HT-29 (cell line): ENCODE results near the gene RNF145. TPM values are rescaled to one million over a fixed set of nuclear protein-coding genes. Genes with fewer than 3 reads are reported as not detected.
"Not testable (repeated sequence)": the region's sequence is repeated elsewhere in the genome, so short reads cannot be mapped to it uniquely, and the experiment has no call there.

Source experiments
- DNase-seq: peaks from one replicate; pipeline ENCODE4 v3.0.0-alpha.2; 2015; ENCODE audit warnings: low spot score
- total RNA-seq: library from RNA; depleted of rRNA; stranded (reverse); fragments of >200 nt; shearing (Covaris generic); gene quantifications from 2 replicates; pipeline ENCODE4 v1.2.3, GENCODE V29; 2014

The RNF145 gene
- total RNA-seq, 1 experiment from 2014 or later, result 14.3 TPM

DNA sequence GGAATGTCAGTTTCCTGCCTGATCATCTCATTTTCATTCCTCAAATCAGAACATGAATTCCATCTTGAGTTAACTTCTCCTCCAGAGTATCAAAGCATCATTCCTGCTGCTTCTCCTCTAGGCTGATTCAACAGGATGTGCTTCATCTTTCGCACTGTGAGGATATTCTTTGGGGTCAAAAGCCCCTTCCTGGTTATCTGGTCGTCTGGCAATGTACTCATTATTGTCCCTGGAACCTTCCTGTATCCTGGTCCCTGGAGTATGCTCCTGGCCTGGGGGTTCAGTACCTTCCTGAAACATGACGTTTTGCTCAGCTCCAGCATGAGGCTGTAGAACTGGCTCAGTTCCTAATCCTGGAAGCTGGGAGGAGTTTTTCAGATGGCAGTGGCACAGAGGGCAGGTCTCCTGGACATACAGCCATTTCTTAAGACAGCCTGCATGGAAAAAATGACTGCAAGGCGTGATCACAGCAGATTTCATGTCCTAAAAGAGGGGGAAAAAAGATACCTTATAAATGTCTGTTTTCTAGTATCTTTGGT is 50.7 kb downstream of the RNF145 start:
- not testable (repeated sequence) for DNase-seq

DNA sequence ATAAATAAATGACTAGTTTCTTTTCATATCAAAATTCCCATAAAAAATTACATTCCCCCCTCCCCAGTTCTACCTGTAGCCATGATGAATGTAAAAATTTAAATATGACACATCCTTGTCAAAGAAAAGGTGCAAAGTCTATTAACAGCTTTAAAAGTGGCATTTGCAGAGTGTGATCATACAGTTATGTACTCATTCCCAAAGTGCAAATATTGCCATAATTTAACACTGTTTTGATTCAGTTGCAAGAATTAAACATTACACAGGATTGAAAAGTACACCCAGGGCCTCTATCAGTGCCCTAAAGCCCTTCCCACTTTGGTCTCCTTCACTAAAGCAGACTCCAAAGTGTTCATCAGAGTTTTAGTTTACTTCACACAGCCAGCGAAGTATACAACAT is 51.8 kb downstream of the RNF145 start:
- DNase-seq, result no peak

DNA sequence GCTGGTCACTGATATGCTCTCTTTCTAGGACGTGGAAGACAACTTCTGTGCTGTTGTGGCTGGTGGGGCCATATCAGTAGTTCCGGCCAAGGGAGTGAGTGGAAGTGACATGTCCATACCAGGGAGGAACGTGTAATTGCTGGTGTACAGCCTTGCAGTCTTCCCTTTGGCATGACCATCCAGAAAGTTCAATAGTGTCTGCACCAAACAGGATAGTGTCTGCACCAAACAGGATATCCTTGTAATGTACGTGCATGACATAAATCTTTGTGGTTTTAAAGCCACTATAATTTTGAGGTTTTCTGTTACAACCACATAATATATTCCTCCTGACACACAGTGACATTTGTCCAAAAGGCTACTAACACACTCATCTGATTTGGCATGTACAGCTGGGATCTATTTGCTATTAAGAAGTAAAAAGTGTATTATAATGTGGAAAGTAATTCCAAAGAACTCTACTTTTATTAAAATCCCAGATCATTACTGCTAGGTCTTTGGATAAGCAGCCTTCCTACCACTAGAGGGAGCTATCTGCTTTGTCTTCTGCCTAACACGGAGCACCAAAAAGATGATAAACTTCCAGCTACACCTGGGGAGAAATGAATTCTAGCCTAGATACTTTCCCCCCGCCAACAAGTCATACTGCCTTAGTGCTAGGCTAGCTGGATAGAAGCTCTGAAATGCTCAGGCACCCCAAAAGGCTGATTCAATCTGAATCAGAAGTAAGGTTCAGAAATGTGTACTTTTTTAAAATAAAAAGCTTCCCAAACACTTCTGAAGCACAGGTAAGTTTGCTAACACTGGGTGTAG is 52.7 kb downstream of the RNF145 start:
- DNase-seq, result peak; percentile 80

DNA sequence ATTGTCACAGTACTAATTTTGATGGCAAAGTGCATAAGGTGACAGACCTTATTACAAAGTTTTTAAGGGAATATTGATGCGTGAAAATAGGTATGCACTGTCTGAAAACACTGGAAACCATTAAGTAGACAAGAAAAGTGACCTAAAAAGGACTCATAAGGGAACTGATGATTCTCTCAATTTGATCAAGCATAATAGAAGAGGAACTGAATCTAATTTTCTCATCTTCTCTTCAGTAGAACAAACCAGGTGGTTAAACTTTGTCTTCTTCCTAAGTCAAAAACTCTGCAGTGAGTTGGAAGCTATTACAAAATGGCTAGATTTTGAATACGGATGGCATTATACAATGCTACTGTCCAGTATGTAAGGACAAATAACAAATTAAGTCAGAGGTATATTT is 53.4 kb downstream of the RNF145 start:
- DNase-seq, result no peak

DNA sequence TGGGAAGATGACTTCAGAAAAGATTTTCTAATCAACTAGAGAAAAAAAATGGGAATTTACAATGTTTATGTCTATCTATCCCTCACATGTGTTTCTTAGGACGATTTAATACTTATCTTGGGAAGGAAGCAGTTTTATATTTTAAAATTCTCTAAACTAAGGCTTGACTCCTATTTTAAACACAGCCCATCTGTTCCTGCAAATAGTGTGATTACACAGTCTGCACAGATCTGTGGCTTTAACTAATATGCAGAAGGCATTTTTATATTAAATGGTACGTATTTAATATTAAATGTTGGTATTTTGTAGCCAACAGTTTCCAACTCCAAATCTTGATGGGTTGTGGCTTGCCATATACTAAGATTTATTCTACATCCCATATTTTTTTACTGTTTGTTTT is 56.5 kb downstream of the RNF145 start:
- no peak for DNase-seq

DNA sequence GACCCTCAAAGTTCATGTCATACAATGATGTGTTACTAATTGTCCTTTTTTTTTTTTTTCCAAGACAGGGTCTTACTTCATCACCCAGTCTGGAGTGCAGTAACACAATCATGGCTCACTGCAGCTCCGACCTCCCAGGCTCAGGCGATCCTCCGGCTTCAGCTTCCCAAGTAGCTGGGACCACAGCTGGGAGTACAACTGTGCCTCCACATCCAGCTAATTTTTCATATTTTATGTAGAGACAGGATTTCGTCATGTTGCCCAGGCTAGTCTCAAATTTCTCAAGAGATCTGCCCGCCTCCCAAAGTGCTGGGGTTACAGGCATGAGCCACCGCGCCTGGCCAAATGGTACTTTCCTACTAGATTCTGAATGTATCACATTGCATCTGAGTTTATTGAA is 60.3 kb downstream of the RNF145 start:
- DNase-seq, result no peak

DNA sequence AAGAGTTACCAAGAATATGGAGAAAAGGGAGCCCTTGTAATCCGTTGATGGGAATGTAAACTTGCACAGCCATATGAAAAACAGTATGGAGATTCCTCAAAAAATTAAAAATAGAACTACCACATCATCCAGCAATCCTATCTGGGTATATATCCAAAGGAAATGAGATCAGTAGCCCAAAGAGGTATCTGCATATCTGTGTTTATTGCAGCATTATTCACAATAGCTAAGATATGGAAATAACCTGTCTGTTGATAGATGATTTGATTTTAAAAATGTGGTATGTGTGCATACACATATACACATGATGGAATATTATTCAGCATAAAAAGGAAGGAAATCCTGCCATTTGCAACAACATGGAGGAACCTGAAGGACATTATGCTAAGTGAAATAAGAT is 61.4 kb downstream of the RNF145 start:
- no peak for DNase-seq

DNA sequence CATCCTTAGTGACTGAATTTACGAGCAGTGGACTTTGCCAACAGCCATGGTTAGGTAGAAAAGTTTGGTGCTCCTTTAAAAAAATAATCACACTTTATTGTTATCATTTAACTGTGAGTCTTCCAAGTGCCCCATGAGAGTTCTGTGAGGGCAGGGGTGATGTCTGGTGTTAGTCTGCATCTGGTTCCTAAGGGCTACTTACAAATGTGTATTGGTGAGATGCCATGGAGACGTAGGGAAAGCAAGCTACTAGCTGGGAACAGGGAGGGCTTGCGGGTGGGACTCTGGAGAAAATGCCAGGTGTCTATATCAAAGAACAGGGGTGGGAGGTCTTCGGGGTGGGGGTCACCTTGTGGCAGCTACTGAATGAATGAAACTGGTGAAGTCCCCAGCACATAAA is 62.5 kb downstream of the RNF145 start:
- DNase-seq, result no peak

DNA sequence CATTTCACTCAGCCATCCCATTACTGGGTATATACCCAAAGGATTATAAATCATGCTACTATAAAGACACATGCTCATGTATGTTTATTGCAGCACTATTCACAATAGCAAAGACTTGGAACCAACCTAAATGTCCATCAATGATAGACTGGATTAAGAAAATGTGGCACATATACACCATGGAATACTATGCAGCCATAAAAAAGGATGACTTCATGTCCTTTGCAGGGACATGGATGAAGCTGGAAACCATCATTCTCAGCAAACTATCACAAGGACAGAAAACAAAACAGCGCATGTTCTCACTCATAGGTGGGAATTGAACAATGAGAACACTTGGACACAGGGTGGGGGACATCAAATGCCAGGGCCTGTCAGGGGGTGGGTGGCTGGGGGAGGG is 64.2 kb downstream of the RNF145 start:
- DNase-seq, result not testable (repeated sequence)

DNA sequence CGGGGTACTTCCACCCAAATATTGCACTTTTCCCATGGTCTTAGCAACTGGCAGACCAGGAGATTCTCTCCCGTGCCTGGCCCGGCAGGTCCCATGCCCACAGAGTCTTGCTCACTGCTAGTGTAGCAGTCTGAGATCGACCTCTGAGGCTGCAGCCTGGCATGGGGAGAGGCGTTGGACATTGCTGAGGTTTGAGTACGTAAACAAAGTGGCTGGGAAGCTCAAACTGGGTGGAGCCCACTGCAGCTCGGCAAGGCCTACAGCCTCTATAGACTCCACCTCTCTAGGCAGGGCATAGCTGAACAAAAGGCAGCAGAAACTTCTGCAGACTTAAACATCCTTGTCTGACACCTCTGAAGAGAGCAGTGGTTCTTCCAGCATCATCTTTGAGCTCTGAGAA is 69.6 kb downstream of the RNF145 start:
- no peak for DNase-seq

DNA sequence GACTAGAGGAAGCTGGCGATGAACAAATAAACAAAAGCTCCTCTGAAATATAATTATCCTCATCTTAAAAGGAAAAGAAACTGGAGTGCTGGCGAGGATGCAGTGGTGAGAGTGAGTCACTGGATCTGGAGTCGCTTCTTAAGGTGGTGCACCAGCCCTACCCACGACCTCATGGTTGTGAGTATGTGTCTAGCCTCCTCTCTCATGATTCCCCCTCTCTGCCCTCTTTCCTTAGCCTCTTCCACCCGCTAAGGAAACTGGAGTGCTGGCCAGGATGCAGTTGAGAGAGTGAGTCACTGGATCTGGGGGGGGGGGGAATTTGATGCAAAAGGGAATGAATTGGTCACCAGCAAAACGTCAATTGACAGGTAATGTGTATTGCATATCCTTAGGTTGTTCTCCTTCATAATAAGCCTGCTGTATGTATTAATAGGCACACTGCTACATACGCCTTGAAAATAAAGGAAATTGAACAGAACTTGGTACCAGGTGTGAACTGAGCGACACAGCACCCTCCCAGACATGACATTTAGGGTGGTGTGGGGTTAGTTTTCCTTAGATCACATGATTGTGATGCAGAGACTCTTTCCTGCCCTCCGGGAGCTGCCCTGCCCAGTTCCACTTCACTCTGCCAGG is 73.3 kb downstream of the RNF145 start:
- DNase-seq, result no peak

DNA sequence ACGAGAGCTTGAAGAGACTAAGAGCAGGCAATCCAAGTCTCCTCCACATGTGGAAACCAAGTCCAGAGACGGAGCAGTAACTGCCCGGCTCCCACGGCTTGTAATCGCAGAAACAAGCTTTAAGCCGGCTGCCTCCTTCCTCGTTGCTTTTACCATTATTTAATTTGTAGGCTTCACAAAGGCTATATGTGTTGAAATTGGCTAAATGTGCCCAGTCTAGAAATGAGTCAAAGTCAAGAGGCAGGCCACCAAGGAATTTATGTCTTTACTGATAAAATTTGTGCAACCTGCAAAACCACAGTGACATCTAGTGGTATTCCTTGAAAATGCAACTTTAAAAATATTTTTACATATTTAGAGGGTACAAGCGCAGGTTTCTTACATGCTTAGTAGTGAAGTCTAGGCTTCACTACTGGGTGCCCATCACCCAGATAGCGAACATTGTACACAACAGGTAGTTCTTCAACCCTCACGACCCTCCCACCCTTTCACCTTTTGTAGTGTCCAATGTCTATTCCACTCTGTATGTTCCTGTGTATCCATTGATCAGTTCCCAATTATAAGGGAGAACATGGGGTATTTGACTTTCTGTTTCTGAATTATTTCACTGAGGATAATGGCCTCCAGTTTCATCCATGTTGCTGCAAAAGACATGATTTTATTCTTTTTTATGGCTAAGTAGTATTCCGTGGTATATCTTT is 76.2 kb downstream of the RNF145 start:
- peak; percentile 71 for DNase-seq

DNA sequence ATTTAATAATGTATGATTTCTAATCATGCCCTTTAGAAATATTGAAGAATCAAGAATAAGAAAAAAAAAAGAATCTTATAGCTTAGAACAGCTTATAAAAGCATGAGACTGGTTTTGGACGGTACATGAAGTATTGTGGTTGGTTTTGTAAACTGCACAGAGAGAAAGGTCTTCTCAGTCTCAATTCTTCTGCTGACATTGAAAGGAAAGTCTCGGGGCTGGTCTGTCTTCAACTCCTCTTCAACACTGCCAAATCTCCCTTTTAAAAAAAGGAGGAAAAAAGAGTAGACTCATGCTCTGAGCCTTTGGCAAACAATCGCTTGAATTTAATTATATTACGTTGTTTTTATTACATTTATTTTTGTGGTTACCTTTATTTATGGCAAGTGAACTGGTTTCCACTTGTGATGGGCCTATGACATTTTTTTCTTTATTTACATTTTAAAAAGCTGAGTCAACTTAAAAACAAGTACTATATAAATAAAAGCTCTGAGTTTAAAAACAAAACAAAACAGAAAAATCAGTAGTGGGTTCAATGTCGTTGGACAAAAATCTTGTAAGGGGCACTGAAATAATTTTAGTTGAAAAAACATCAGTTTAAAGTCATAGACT is 76.8 kb downstream of the RNF145 start:
- DNase-seq, result no peak

DNA sequence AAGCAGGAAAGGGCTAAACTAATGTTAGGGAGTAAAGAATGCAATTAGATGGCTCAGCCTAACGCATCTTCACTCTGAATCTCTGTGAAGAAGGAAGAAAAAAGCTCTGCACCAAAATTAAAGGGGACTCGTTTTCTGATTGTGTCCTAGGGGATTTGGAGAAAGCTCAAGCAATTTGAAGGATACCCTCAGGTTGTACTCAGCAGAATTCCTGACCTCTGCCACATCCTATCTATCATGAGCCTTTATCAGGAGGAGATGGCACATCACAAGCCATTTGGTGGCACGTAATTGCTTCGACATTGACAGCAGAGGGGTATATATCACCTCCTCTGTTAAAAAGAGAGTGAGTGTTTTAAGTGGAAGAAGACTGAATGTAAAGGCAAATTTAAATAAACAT is 77.4 kb downstream of the RNF145 start:
- DNase-seq, result no peak

DNA sequence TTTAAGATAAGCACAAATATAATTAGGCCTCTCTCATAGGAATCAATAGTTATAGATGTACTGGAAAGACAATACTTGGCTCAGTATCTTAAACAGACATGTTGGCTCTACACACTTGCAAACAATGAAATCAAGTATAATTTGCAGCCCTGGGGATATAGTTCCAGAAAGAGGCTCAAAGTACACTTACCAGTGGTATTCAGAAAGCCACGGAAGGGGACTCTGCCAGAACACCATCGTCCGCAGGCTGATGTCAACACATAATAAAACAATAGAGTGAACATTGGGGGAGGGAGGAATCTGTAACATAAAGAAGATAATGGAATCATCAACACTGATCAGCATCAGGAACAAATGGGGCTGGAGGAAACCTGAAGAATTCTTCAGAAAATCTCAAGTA is 78.5 kb downstream of the RNF145 start:
- no peak for DNase-seq

DNA sequence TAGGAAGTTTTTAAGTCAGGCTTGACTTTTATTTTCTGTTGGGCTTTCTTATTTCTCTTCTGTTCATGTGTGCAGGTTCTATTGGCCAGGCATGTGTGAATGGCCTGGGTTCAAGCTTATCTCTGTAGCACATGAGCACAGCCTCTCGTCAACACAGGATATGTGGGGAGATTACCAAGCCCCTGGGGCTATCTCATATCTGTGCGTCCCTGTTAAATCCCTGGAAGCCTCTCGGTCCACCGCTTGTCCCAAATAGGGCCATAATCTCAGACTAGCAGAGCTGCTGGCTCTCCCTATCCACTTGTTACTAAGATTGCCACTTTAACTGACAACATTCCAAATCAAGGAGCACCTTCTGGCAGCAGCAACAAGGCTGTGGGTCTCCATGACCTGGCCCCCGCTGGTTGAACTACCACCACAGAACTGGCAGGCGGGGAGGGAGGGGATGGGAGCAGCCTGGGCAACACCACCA is 81.2 kb downstream of the RNF145 start:
- DNase-seq, result no peak

DNA sequence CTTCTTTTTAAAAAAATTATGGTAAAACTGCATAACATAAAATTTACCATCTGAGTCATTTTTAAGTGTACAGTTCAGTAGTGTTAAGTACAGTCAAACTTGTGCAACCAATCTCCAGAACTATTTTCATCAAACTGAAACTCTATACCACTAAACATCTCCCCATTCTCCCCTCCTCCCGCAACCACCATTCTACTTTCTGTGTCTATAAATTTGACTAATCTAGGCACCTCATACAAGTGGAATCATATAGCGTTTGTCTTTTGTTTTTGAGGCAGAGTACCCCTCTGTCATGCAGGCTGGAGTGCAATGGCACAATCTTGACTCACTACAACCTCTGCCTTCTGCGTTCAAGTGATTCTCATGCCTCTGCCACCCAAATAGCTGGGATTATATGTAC is 85.7 kb downstream of the RNF145 start:
- no peak for DNase-seq

DNA sequence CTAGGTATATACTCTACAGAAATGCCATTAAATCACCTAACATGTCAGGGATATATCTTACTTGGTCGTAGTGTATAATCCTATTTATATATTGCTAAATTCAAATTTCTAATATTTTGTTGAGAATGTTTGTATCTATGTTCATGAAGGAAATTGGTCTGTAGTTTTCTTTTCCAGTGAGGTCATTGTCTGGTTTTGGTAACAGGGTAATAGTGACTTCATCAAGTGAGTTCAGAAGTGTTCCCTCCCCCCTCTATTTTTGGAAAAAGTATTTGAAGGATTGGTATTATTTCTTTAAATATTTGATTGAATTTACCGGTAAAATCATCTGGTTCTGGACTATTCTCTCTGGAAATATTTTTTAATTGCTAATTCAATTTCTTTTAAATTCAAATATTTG is 86.2 kb downstream of the RNF145 start:
- DNase-seq, result no peak

DNA sequence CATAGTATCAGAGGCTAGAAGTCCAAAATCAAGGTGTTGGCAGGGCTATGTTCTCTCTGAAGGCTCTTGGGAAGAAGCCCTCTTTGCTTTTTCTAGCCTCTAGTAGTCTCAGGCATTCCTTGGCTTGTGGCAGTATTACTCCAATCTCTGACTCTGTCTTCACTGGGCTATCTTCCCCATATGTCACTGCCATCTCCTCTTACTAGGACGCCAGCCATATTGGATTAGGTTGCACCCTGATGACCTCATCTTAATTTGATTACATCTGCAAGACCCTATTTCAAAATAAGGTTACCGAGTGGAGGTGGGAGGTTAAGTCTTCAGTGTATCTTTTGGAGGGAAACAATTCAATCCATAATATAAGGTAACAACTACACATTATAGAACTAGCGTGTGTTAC is 88.3 kb downstream of the RNF145 start:
- no peak for DNase-seq

DNA sequence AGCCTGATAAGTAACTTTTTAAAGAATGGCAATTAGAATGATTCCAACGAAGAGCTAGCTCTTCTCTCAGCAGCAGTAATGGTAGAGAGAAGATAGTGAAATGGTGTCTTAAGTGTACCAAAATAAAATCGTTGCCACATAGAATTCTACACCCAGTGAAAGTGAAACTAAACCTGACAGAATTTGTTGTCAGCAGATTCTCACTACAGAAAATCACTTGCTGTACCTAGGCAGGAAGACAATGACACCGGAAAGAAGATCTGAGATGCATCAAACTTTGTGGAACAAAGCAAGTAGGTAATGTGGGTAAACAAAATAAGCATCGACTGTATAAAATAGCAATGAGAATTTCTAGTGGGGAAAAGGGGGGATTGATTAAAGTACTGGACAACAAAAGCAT is 88.9 kb downstream of the RNF145 start:
- no peak for DNase-seq

DNA sequence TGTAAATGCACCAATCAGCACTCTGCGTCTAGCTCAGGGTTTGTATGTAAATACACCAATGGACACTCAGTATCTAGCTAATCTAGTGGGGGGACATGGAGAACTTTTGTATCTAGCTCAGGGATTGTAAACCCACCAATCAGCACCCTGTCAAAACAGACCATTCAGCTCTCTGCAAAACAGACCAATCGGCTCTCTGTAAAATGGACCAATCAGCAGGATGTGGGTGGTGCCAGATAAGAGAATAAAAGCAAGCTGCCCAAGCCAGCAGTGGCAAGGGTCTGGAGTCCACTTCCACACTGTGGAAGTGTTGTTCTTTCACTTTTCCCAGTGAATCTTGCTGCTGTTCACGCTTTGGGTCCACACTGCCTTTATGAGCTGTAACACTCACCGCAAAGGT is 89.5 kb downstream of the RNF145 start:
- not testable (repeated sequence) for DNase-seq
